22Rv1 (cell line): Measurements from ENCODE around the gene ALG6.

ENCODE experiments used
- ZFX ChIP-seq: fragments of 450-650 bp; IDR thresholded peaks from 2 replicates; pipeline ENCODE4 v1.6.1; 2017; ENCODE audit warnings: antibody characterized with exemption, borderline replicate concordance
- TF ChIP-seq, protein P1 (sequence below): fragments of 450-650 bp; IDR thresholded peaks from 2 replicates; pipeline ENCODE4 v1.5.1; 2017; ENCODE audit warnings: mild to moderate bottlenecking

DNA sequence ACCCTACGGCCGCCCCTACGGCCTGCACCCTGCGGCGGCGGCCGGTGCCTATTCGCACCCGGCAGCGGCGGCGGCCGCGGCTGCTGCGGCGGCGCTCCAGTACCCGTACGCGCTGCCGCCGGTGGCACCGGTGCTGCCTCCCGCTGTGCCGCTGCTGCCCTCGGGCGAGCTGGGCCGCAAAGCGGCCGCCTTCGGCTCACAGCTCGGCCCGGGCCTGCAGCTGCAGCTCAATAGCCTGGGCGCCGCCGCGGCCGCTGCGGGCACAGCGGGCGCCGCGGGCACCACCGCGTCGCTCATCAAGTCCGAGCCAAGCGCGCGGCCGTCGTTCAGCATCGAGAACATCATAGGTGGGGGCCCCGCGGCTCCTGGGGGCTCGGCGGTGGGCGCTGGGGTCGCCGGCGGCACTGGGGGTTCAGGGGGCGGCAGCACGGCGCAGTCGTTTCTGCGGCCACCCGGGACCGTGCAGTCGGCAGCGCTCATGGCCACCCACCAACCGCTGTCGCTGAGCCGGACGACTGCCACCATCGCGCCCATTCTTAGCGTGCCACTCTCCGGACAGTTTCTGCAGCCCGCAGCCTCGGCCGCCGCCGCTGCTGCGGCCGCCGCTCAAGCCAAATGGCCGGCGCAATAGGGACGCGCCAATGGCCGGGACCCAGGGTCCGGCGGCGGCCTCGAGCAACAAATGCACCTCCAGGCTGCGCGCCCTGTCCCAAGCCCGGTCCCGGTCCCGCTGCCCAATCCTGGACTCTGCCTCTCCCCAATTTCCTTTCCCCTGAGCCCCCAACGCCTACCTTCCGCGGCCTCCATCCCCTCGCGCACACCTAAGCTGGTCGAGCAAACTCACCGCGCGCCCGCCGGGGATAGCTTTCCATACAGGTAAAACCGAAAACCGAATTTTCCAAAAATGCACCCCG is 43.3 kb upstream of the ALG6 start:
- TF ChIP-seq, protein P1, sequence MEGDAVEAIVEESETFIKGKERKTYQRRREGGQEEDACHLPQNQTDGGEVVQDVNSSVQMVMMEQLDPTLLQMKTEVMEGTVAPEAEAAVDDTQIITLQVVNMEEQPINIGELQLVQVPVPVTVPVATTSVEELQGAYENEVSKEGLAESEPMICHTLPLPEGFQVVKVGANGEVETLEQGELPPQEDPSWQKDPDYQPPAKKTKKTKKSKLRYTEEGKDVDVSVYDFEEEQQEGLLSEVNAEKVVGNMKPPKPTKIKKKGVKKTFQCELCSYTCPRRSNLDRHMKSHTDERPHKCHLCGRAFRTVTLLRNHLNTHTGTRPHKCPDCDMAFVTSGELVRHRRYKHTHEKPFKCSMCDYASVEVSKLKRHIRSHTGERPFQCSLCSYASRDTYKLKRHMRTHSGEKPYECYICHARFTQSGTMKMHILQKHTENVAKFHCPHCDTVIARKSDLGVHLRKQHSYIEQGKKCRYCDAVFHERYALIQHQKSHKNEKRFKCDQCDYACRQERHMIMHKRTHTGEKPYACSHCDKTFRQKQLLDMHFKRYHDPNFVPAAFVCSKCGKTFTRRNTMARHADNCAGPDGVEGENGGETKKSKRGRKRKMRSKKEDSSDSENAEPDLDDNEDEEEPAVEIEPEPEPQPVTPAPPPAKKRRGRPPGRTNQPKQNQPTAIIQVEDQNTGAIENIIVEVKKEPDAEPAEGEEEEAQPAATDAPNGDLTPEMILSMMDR, result no peak; the same call in 1 of the 2 replicates
- no peak for TF ChIP-seq ZFX
